ENCODE results near the gene USF3. TPM values are rescaled to one million over a fixed set of nuclear protein-coding genes. Genes with fewer than 3 reads are reported as not detected.
A peak's percentile ranks its signal among the peaks of the same experiment; 100 is the strongest.

Gene USF3
- total RNA-seq, 6 donors from 2014 or later = 9.3 to 30.6 (median 18.5) TPM

GRCh38 chr3:113698956-113699355, 2.5 kb upstream of the USF3 start:
- H3K27ac ChIP-seq = peak overlapping the region in 2 of 4 donors; percentile 4 to 21
- H3K4me1 ChIP-seq = peaks cover 9 to 37% (median 21%) of the 10 kb centered on the region in 4 donors
- no peaks in the 10 kb centered on the region for H3K27me3 ChIP-seq
- 19 to 53% methylated on average over 15 to 23 of the region's 24 CpGs for WGBS, 2 donors
- H3K9me3 ChIP-seq = no peaks in the 10 kb centered on the region
- H3K4me3 ChIP-seq = peak overlapping the region in 3 of 4 donors; percentile 29 to 92 (median 39)
- no peaks in the 10 kb centered on the region for H3K36me3 ChIP-seq
- no peak for ATAC-seq (ENCODE audit: low FRiP score in 2 of 2)
- no peak for TF ChIP-seq EP300 (IDR thresholded peaks at IDR 0.05)
- TF ChIP-seq, protein P1, sequence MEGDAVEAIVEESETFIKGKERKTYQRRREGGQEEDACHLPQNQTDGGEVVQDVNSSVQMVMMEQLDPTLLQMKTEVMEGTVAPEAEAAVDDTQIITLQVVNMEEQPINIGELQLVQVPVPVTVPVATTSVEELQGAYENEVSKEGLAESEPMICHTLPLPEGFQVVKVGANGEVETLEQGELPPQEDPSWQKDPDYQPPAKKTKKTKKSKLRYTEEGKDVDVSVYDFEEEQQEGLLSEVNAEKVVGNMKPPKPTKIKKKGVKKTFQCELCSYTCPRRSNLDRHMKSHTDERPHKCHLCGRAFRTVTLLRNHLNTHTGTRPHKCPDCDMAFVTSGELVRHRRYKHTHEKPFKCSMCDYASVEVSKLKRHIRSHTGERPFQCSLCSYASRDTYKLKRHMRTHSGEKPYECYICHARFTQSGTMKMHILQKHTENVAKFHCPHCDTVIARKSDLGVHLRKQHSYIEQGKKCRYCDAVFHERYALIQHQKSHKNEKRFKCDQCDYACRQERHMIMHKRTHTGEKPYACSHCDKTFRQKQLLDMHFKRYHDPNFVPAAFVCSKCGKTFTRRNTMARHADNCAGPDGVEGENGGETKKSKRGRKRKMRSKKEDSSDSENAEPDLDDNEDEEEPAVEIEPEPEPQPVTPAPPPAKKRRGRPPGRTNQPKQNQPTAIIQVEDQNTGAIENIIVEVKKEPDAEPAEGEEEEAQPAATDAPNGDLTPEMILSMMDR (IDR thresholded peaks at IDR 0.05) = no peak
- TF ChIP-seq POLR2A (IDR thresholded peaks at IDR 0.05) = no peak
- TF ChIP-seq POLR2AphosphoS5 (IDR thresholded peaks at IDR 0.05) = no peak
- DNase-seq = peak; percentile 42 to 84

DNA sequence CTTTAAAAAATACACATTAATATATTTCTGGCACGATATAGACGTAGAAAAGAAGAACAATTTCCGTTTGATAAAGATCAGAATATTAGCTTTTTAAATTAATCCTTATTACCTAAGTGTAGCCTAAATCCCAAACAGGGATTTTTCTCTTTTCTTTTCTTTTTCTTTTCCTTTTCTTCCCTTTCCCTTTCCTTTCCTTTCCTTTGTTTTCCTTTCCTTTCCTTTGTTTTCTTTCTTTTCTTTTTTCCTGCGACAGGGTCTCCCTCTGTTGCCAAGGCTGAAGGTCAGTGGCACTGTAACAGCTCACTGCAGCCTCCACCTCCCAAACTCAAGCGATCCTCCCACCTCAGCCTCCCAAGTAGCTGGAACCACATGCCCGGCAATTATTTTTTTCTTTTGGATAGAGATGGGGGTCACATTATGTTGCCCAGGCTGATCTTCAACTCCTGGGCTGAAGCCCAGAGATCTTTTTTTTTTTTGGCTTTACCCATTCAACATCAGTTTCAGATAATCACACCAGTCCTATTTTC, 1.8 kb upstream of the USF3 start:
- TF ChIP-seq, protein P1 (IDR thresholded peaks at IDR 0.05) = no peak
- no peak for TF ChIP-seq POLR2A (IDR thresholded peaks at IDR 0.05)
- no peak for TF ChIP-seq EP300 (IDR thresholded peaks at IDR 0.05)
- no peak for TF ChIP-seq POLR2AphosphoS5 (IDR thresholded peaks at IDR 0.05)
- H3K9me3 ChIP-seq = no peaks in the 10 kb centered on the region
- H3K4me3 ChIP-seq = peak overlapping the region in 2 of 4 donors; percentile 39 to 92
- 70 to 71% methylated on average over 6 of the region's 6 CpGs for WGBS, 2 donors
- peaks cover 9 to 37% (median 23%) of the 10 kb centered on the region in 4 donors for H3K4me1 ChIP-seq
- DNase-seq (no peak), ATAC-seq (ENCODE audit: low FRiP score in 2 of 2) (no peak)
- H3K27me3 ChIP-seq = no peaks in the 10 kb centered on the region
- H3K36me3 ChIP-seq = no peaks in the 10 kb centered on the region
- H3K27ac ChIP-seq = peak overlapping the region in 1 of 4 donors; percentile 100

- peak in 1 of 2 donors; percentile 5 for TF ChIP-seq POLR2AphosphoS5 (IDR thresholded peaks at IDR 0.05)
- TF ChIP-seq EP300 (IDR thresholded peaks at IDR 0.05) = no peak
- H3K36me3 ChIP-seq = no peaks in the 10 kb centered on the region
- peaks cover 9 to 37% (median 23%) of the 10 kb centered on the region in 4 donors for H3K4me1 ChIP-seq
- H3K4me3 ChIP-seq = peak overlapping the region; percentile 42 to 99 (median 96)
- H3K9me3 ChIP-seq = no peaks in the 10 kb centered on the region
- no peak for DNase-seq
- 6 to 13% methylated on average over 8 to 10 of the region's 10 CpGs for WGBS, 2 donors
- H3K27ac ChIP-seq = peak overlapping the region; percentile 99 to 100 (median 99)
- no peaks in the 10 kb centered on the region for H3K27me3 ChIP-seq
- ATAC-seq (ENCODE audit: low FRiP score in 2 of 2) = peak in 1 of 2 donors; percentile 2
Observed at GRCh38 chr3:113697500-113698090, 1.2 kb upstream of the USF3 start.

GRCh38 chr3:113696658-113697499, 437 bp upstream of the USF3 start:
- TF ChIP-seq, protein P1 (IDR thresholded peaks at IDR 0.05) = peak in 4 of 6 experiments; percentile 41 to 50 (median 46)
- TF ChIP-seq POLR2A (IDR thresholded peaks at IDR 0.05) = no peak
- TF ChIP-seq POLR2AphosphoS5 (IDR thresholded peaks at IDR 0.05) = peak; percentile 27 to 44
- Histone ChIP-seq H3K9me3 (no peaks in the 10 kb centered on the region), H3K4me1 (peaks cover 9 to 37% (median 23%) of the 10 kb centered on the region in 4 donors), H3K4me3 (peak overlapping the region; percentile 92 to 99 (median 98)), H3K36me3 (no peaks in the 10 kb centered on the region), H3K27me3 (no peaks in the 10 kb centered on the region), H3K27ac (peak overlapping the region; percentile 99 to 100 (median 99))
- ATAC-seq (ENCODE audit: low FRiP score in 2 of 2) (peak; percentile 97 to 100), DNase-seq (peak; percentile 95 to 100)
- WGBS, 2 donors = 1 to 2% methylated on average over 28 of the region's 38 CpGs

DNA sequence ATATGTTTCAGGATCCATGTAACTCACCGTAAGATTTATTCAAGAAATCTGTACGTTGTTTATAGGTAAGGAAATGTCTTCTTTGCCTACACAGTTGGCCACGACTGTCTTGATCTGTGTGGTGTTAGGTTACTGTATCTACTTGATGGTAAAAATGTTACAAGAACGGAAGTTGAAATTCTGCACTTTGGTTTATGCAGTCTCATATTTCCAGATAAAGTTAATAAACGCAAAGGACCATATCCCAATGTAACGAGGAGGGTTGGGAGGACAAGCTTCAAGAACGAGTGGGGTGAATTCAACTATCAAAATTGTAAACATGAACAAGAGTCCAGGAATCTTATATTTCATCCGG, 1.0 kb downstream of the USF3 start:
- ATAC-seq (ENCODE audit: low FRiP score in 2 of 2) (no peak), DNase-seq (no peak)
- TF ChIP-seq, protein P1 (IDR thresholded peaks at IDR 0.05) = no peak
- TF ChIP-seq POLR2A (IDR thresholded peaks at IDR 0.05) (no peak), POLR2AphosphoS5 (IDR thresholded peaks at IDR 0.05) (no peak), EP300 (IDR thresholded peaks at IDR 0.05) (no peak)
- Histone ChIP-seq H3K27me3 (no peaks in the 10 kb centered on the region), H3K36me3 (no peaks in the 10 kb centered on the region), H3K27ac (peak overlapping the region; percentile 99 to 100 (median 99)), H3K4me1 (peaks cover 9 to 37% (median 23%) of the 10 kb centered on the region in 4 donors), H3K4me3 (peak overlapping the region; percentile 92 to 99 (median 98)), H3K9me3 (no peaks in the 10 kb centered on the region)
- WGBS, 2 donors = 16 to 20% methylated on average over 8 of the region's 8 CpGs

All from upper lobe of left lung (tissue), 6 donors.